ENCODE results near the gene NAB2. TPM values are rescaled to one million over a fixed set of nuclear protein-coding genes. Genes with fewer than 3 reads are reported as not detected.

Gene NAB2
- total RNA-seq (1 to 10 TPM; 4.0 to 5.0 TPM), total RNA-seq (12.7 to 21.9 reads per million in 2 donors)

- no peaks in the 10 kb centered on the region for H3K9me3 ChIP-seq (ENCODE audit: control insufficient read depth, low read length, poor library complexity, severe bottlenecking)
- DNase-seq (peak; percentile 79 to 94 (median 93)), ATAC-seq (peak; percentile 77)
- H3K27me3 Mint-ChIP-seq: no peaks in the 10 kb centered on the region
- peak within 1 kb of the TSS; percentile 96 for H3K4me3 Mint-ChIP-seq
- H3K27ac Mint-ChIP-seq: peak within 1 kb of the TSS; percentile 94
- peaks cover 51% of the 10 kb centered on the region for H3K4me1 Mint-ChIP-seq
- no peaks in the 10 kb centered on the region for H3K36me3 Mint-ChIP-seq (ENCODE audit: low read depth)
Measured at GRCh38 chr12:57088354-57089270, at the start of gene NAB2. NAB2 (plus strand) TSS chr12:57089114; CDS start chr12:57089272, 158 bp downstream.

- no peaks in the 10 kb centered on the region for H3K36me3 Mint-ChIP-seq (ENCODE audit: low read depth)
- no peak overlapping the region for H3K27ac Mint-ChIP-seq
- ATAC-seq: no peak
- peaks cover 7% of the 10 kb centered on the region for H3K4me1 Mint-ChIP-seq
- no peak for DNase-seq
- no peak overlapping the region for H3K4me3 Mint-ChIP-seq
- no peaks in the 10 kb centered on the region for H3K9me3 ChIP-seq (ENCODE audit: control insufficient read depth, low read length, poor library complexity, severe bottlenecking)
- H3K27me3 Mint-ChIP-seq: peaks cover 23% of the 10 kb centered on the region
Measured at GRCh38 chr12:57040211-57040610, 48.7 kb upstream of the NAB2 start.

GRCh38 chr12:57040750-57041149 lies 48.2 kb upstream of the NAB2 start:
- H3K4me3 Mint-ChIP-seq: no peak overlapping the region
- peaks cover 9% of the 10 kb centered on the region for H3K4me1 Mint-ChIP-seq
- ATAC-seq (no peak), DNase-seq (no peak)
- peaks cover 28% of the 10 kb centered on the region for H3K27me3 Mint-ChIP-seq
- no peak overlapping the region for H3K27ac Mint-ChIP-seq
- H3K9me3 ChIP-seq (ENCODE audit: control insufficient read depth, low read length, poor library complexity, severe bottlenecking): no peaks in the 10 kb centered on the region
- H3K36me3 Mint-ChIP-seq (ENCODE audit: low read depth): no peaks in the 10 kb centered on the region

- DNase-seq (no peak), ATAC-seq (no peak)
- H3K9me3 ChIP-seq (ENCODE audit: control insufficient read depth, low read length, poor library complexity, severe bottlenecking): no peaks in the 10 kb centered on the region
- Mint-ChIP-seq H3K27me3 (peaks cover 34% of the 10 kb centered on the region), H3K27ac (no peak overlapping the region), H3K4me3 (no peak overlapping the region), H3K4me1 (peaks cover 17% of the 10 kb centered on the region), H3K36me3 (ENCODE audit: low read depth) (peaks cover 2% of the 10 kb centered on the region)
Measured at GRCh38 chr12:57042695-57043094, 46.2 kb upstream of the NAB2 start.

- Mint-ChIP-seq H3K27ac (no peak overlapping the region), H3K36me3 (ENCODE audit: low read depth) (peaks cover 2% of the 10 kb centered on the region), H3K27me3 (peaks cover 34% of the 10 kb centered on the region), H3K4me1 (peaks cover 18% of the 10 kb centered on the region), H3K4me3 (no peak overlapping the region)
- no peaks in the 10 kb centered on the region for H3K9me3 ChIP-seq (ENCODE audit: control insufficient read depth, low read length, poor library complexity, severe bottlenecking)
- ATAC-seq: no peak
- DNase-seq: no peak
Measured at GRCh38 chr12:57044468-57044867, 44.4 kb upstream of the NAB2 start.

- H3K4me3 Mint-ChIP-seq: no peak overlapping the region
- DNase-seq: no peak
- ATAC-seq: no peak
- peaks cover 18% of the 10 kb centered on the region for H3K4me1 Mint-ChIP-seq
- peaks cover 2% of the 10 kb centered on the region for H3K36me3 Mint-ChIP-seq (ENCODE audit: low read depth)
- peaks cover 34% of the 10 kb centered on the region for H3K27me3 Mint-ChIP-seq
- no peaks in the 10 kb centered on the region for H3K9me3 ChIP-seq (ENCODE audit: control insufficient read depth, low read length, poor library complexity, severe bottlenecking)
- no peak overlapping the region for H3K27ac Mint-ChIP-seq
Measured at GRCh38 chr12:57044889-57045288, 44.0 kb upstream of the NAB2 start.

- no peak for ATAC-seq
- peaks cover 2% of the 10 kb centered on the region for H3K36me3 Mint-ChIP-seq (ENCODE audit: low read depth)
- H3K27ac Mint-ChIP-seq: peak overlapping the region; percentile 0
- peaks cover 18% of the 10 kb centered on the region for H3K4me1 Mint-ChIP-seq
- H3K4me3 Mint-ChIP-seq: peak overlapping the region; percentile 60
- H3K27me3 Mint-ChIP-seq: peaks cover 33% of the 10 kb centered on the region
- DNase-seq: no peak
- H3K9me3 ChIP-seq (ENCODE audit: control insufficient read depth, low read length, poor library complexity, severe bottlenecking): no peaks in the 10 kb centered on the region
Measured at GRCh38 chr12:57046086-57046791, 42.7 kb upstream of the NAB2 start.

- DNase-seq: no peak
- H3K4me3 Mint-ChIP-seq: peak overlapping the region; percentile 2
- H3K36me3 Mint-ChIP-seq (ENCODE audit: low read depth): peaks cover 2% of the 10 kb centered on the region
- peak; percentile 53 for ATAC-seq
- H3K27me3 Mint-ChIP-seq: peaks cover 24% of the 10 kb centered on the region
- H3K27ac Mint-ChIP-seq: peak overlapping the region; percentile 0
- H3K9me3 ChIP-seq (ENCODE audit: control insufficient read depth, low read length, poor library complexity, severe bottlenecking): no peaks in the 10 kb centered on the region
- peaks cover 18% of the 10 kb centered on the region for H3K4me1 Mint-ChIP-seq
Measured at GRCh38 chr12:57046947-57047890, 41.7 kb upstream of the NAB2 start.

- H3K9me3 ChIP-seq (ENCODE audit: control insufficient read depth, low read length, poor library complexity, severe bottlenecking): no peaks in the 10 kb centered on the region
- H3K4me1 Mint-ChIP-seq: peaks cover 18% of the 10 kb centered on the region
- peak overlapping the region; percentile 0 for H3K27ac Mint-ChIP-seq
- DNase-seq (no peak), ATAC-seq (no peak)
- peaks cover 23% of the 10 kb centered on the region for H3K27me3 Mint-ChIP-seq
- H3K36me3 Mint-ChIP-seq (ENCODE audit: low read depth): peaks cover 2% of the 10 kb centered on the region
- no peak overlapping the region for H3K4me3 Mint-ChIP-seq
Measured at GRCh38 chr12:57047981-57048380, 40.9 kb upstream of the NAB2 start.

GRCh38 chr12:57048423-57049118 lies 40.3 kb upstream of the NAB2 start:
- no peak for ATAC-seq
- no peak overlapping the region for H3K27ac Mint-ChIP-seq
- H3K36me3 Mint-ChIP-seq (ENCODE audit: low read depth): peaks cover 2% of the 10 kb centered on the region
- no peak overlapping the region for H3K4me3 Mint-ChIP-seq
- peaks cover 18% of the 10 kb centered on the region for H3K27me3 Mint-ChIP-seq
- peaks cover 18% of the 10 kb centered on the region for H3K4me1 Mint-ChIP-seq
- no peaks in the 10 kb centered on the region for H3K9me3 ChIP-seq (ENCODE audit: control insufficient read depth, low read length, poor library complexity, severe bottlenecking)
- DNase-seq: no peak

- H3K27me3 Mint-ChIP-seq: peaks cover 14% of the 10 kb centered on the region
- H3K9me3 ChIP-seq (ENCODE audit: control insufficient read depth, low read length, poor library complexity, severe bottlenecking): no peaks in the 10 kb centered on the region
Measured at GRCh38 chr12:57049119-57049446, 39.8 kb upstream of the NAB2 start.

GRCh38 chr12:57049890-57050289 lies 39.0 kb upstream of the NAB2 start, which contains the start of gene MYO1A:
MYO1A (minus strand) TSS chr12:57050129; CDS start chr12:57048323, 1,806 bp downstream.
- Mint-ChIP-seq H3K4me3 (no peak within 1 kb of the TSS), H3K27ac (no peak within 1 kb of the TSS), H3K27me3 (peaks cover 14% of the 10 kb centered on the region), H3K36me3 (ENCODE audit: low read depth) (peaks cover 2% of the 10 kb centered on the region), H3K4me1 (peaks cover 18% of the 10 kb centered on the region)
- ATAC-seq (no peak), DNase-seq (no peak)
- no peaks in the 10 kb centered on the region for H3K9me3 ChIP-seq (ENCODE audit: control insufficient read depth, low read length, poor library complexity, severe bottlenecking)

More at GRCh38 chr12:57049119-57049446, 39.8 kb upstream of the NAB2 start:
- Mint-ChIP-seq H3K36me3 (ENCODE audit: low read depth) (peaks cover 2% of the 10 kb centered on the region), H3K27ac (no peak overlapping the region), H3K4me1 (peaks cover 18% of the 10 kb centered on the region), H3K4me3 (no peak overlapping the region)
- DNase-seq (no peak), ATAC-seq (no peak)

Data from T-helper 17 cell (primary cell).